GM04503 (cell line): Measurements from ENCODE around the gene IGF2BP3.

ENCODE experiments used
- DNase-seq: peaks from one replicate; pipeline ENCODE4 v3.0.0-alpha.2; 2012; ENCODE audit warnings: low read depth

IGF2BP3 gene

DNA sequence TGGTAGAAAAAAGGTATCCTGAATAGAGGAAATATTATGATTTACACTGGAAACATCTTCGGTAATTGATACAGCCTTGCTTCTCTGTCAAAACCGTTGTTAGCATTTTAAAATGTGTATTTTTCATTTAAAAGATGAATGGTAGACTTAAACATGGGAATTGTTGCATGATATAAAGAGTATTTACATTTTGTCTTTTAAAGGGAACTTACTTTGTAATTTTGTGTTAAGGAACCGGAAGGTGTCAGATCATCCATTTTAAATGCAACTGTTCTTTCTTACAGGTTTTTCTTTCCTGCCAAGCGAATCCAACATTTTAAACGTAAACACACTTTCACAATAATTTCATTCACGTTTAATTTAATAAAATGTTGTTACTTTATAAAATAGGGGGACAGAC lies 1.8 kb upstream of the IGF2BP3 start:
- DNase-seq, result no peak

- no peak for DNase-seq
Measured at GRCh38 chr7:23471106-23471859, 992 bp upstream of the IGF2BP3 start.

GRCh38 chr7:23469961-23470250 lies 385 bp downstream of the IGF2BP3 start:
- no peak for DNase-seq

GRCh38 chr7:23469150-23469960 lies 936 bp downstream of the IGF2BP3 start:
- no peak for DNase-seq

GRCh38 chr7:23468526-23469149 lies 1.7 kb downstream of the IGF2BP3 start:
- DNase-seq, result no peak

GRCh38 chr7:23467806-23468525 lies 2.3 kb downstream of the IGF2BP3 start:
- no peak for DNase-seq

DNA sequence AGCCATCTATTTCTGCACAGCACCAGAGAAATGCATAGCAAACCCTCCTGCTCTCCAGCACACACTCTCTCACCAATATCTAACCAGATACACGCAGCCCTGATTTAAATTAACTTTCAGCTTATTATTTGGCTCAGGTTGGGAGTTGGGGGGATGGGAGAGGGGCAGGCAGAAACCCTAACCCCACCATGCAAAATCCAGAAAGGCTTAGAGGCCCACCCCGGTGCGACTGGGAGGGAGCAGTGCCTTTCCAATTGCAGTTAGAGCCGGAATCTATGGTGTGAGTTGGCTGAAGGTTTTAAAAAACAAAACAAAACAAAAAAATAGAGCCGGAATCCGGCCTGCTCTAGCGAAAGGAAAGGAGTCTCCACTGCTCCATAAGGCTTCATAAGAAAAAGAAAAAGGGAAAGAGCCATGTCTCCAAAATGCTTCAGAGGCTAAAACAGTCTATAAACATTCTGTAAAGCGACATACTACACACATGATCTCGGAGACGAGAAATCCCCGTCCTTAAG lies 2.9 kb downstream of the IGF2BP3 start:
- no peak for DNase-seq

GRCh38 chr7:23462846-23463245 lies 7.4 kb downstream of the IGF2BP3 start:
- no peak for DNase-seq

DNA sequence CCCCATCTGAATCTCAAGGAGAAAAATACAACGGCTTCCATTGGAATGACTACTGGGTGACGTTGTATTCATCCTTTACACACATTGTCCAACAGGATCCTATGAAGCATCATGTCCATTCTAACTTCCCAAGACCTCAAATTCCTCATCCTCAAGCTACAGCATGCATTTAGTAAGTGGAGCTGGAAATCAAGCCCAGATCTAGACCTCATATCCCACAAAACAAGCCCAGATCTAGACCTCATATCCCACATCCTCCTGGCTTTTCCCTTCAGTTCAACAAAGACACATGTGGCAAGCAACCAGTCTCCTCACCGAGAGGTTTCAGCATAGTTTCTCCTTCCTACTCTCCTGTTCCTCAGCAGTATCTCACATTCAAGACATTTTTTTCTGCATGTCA lies 12.2 kb downstream of the IGF2BP3 start:
- DNase-seq, result no peak

DNA sequence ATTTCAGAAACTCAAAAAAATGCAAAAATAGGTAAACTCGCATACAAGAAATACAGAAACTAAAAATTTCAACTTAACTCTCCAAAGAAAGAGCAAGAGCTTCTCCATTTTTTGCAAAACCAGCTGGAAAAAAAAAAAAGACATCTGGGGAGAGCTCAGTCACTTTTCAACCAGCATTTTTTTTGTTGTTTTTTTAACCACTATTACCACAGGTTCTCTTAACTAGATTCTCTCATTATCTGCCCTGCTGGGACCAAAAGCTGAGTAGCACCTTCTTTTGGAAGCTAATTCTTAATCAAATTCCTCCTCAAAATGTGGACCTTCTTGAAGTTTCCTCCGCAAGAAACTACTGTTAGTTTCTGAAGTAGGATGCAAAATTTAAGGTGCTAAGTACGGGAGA lies 14.2 kb downstream of the IGF2BP3 start:
- no peak for DNase-seq

GRCh38 chr7:23454881-23455526 lies 15.3 kb downstream of the IGF2BP3 start:
- DNase-seq, result no peak

- no peak for DNase-seq
Measured at GRCh38 chr7:23450518-23450917, 19.8 kb downstream of the IGF2BP3 start.

GRCh38 chr7:23449941-23450340 lies 20.4 kb downstream of the IGF2BP3 start:
- DNase-seq, result no peak

DNA sequence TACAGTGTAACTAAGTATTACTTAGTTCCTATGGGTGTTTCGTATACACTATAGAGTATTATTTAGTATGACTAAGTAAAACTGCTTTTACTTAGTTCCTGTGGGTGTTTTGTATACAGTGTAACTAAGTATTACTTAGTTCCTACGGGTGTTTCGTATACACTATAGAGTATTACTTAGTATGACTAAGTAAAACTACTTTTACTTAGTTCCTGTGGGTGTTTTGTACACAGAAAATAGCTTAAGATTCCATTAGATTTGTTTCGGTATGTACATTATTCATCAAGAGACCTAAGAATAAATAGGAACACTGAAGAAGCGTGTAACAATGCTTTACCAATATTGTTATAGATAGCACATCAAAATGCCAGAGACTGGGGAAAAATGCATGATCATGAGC lies 25.0 kb downstream of the IGF2BP3 start:
- DNase-seq, result no peak

GRCh38 chr7:23443974-23444373 lies 26.3 kb downstream of the IGF2BP3 start:
- no peak for DNase-seq

DNA sequence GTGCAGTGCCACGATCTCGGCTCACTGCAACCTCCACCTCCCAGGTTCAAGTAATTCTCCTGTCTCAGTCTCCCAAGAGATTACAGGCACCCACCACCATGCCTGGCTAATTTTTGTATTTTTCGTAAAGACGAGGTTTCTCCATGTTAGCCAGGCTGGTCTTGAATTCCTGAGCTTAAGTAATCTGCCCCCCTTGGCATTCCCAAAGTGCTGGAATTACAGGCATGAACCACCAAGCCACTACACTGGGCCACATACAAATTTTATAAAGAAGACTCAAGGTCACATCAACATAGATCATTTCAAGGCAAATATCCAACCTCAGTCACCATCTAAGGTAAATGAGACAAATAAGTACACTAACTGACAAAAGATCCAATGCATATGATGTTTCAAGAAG lies 32.1 kb downstream of the IGF2BP3 start:
- DNase-seq, result no peak

GRCh38 chr7:23434147-23434917 lies 36.0 kb downstream of the IGF2BP3 start:
- no peak for DNase-seq

DNA sequence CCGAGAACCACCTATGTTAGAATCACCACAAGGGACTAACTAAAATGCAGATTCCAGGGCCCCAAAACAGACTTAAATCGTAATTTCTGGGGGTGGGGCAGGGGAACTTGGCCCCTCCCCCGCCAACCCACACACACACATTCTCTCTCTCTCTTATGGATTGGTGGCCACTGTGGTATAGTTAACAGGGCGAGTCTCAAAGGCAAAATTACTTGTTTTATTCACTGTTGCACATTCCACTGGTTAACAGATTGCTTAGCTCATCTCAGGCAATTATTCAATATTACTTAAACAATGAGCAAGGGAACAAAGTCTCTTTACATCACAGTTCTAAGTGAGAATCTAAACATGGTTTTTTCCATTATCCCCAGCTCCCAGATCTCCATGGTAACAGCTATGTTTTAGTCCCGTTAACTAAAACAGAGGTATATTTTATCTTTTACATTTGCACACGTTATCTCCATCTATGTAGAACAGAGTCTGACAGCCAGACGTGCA lies 38.5 kb downstream of the IGF2BP3 start:
- DNase-seq, result no peak

DNA sequence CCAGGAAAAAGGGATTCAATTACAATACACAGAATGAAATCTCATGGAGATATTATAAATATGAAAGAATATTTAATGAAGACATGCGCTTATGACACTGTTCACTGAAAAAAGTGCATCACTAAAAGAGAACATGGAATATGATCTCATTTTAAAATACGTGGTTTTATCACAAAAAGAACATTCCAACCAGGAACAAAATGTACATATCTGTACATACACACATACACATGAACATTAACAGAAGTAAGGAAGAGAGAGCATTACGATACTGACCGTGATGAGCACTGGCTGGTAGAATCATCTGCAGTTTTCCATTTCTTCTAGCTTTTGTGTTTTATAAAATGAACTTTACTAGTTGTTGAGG lies 39.4 kb downstream of the IGF2BP3 start:
- no peak for DNase-seq

- no peak for DNase-seq
Measured at GRCh38 chr7:23426876-23427275, 43.4 kb downstream of the IGF2BP3 start.

DNA sequence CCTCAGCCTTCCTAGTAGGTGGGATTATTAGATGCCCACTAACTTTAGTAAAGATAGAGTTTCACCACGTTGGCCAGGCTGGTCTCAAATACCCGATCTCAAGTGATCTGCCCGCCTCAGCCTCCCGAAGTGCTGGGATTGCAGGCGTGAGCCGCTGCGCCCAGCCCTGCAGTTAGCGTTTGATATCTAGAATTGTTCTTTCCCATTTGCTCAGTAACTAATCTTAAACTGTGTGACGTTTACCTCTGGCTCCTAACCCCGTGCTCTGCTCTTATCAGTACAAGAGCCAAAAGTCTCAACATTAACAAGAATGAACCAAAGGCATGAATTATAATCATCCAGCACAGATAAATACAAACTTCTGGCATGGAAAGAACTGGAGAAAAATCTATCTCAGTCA lies 47.4 kb downstream of the IGF2BP3 start:
- DNase-seq, result no peak
